NCI-H2081 treated with DMSO at 0.1 percent for 48 hours (cell line): ENCODE results near the gene RLN1.
"Not testable (repeated sequence)": the region's sequence is repeated elsewhere in the genome, so short reads cannot be mapped to it uniquely, and the experiment has no call there.

ENCODE experiments used
- DNase-seq: peaks from one replicate; lab custom pipeline; 2025; lab: John Stamatoyannopoulos, UW

RLN1 gene

DNA sequence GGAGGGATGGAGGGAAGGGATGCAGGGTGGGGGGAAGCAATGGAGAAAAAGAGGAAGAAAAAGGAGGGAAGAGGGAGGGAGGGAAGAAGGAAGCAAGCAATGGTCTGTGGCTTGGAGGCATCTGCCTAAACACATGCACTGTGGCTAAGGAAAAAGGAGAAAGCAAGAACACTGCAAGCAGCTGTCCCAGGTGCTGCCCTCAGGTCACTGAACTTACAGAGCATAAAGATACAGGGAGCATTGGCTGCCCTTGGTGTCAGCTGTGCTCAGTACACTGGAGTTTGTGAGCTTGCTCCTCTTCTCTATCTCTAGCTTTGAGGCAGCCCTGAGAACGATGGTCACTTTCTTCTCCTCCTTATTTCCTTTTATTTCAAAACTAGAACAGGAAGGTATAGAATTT, 18.1 kb downstream of the RLN1 start:
- not testable (repeated sequence) for DNase-seq

DNA sequence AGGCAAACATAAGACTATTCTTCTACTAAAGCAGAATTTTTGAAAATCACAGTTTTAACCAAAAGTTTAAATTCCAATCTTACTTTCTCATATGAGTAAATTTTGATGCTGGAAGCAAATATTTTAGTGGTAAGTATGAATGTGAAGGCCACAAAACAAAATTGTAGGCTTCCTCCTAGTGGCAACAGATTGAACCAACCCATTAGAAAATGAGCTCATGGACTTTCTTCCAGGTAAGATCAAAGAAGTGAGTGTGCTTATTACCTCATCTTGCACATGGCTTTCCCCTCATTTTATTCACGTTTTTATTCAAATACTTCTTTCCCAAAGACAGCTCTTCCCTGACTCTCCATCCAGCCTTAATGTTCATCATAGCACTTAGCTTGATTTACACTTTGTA, 18.6 kb downstream of the RLN1 start:
- no peak for DNase-seq

DNA sequence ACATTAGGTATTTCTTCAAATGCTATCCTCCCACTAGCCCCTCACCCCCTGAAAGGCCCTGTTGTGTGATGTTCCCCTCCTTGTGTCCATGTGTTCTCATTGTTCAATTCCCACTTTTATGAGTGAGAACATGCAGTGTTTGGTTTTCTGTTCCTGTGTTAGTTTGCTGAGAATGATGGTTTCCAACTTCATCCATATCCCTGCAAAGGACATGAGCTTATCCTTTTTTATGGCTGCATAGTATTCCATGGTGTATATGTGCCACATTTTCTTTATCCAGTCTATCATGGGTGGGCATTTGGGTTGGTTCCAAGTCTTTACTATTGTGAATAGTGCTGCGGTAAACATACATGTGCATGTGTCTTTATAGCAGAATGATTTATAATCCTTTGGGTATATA, 23.3 kb downstream of the RLN1 start:
- DNase-seq: not testable (repeated sequence)

DNA sequence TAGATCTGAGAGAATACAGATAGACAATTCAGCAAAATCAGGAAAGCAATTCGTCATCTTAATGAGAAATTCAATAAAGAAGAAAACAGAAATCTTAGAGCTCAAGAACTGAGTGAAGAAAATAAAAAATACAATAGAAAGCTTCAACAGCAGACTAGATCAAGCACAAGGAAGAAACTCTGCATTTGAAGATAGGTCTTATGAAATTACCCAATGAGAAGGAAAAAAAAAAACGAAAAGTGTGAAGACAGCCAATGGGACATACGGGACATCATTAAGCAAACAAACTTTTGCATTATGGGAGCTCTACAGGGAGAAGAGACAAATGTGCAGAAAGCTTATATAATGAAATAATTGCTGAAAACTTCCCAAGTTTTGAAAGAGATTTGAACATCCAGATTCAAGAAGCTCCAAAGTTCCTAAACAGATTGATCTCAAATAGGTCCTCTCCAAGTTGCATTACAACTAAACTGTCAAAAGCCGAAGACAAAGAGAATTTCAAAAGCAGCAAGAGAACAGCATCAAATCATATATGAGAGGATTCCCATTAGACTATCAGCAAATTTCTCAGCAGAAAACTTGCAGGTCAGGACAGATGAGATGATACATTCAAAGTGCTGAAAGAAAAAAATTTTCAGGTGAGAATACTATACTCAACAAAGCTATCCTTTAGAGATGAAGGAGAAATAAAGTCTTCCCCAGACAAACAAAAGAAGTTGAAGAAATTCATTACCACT, 24.3 kb downstream of the RLN1 start:
- DNase-seq: no peak

DNA sequence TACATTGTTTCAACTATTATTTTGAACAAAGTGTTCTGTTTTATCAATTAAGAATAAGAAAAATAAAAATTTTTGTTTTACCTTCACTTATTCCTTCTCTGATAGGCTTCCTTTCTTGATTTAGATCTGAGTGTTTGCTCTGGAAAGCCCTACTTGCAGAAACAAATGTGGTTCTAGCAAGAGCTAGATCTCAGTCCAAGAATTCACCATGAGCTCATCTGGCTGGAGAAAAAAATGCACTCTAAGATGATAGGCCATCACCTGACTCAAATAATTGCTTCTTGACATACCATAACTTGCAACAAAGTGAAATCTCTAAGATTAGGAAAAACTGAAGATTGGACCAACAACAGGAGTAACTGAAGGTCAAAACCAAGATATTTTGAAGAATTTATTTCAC, 28.8 kb downstream of the RLN1 start:
- DNase-seq: no peak

DNA sequence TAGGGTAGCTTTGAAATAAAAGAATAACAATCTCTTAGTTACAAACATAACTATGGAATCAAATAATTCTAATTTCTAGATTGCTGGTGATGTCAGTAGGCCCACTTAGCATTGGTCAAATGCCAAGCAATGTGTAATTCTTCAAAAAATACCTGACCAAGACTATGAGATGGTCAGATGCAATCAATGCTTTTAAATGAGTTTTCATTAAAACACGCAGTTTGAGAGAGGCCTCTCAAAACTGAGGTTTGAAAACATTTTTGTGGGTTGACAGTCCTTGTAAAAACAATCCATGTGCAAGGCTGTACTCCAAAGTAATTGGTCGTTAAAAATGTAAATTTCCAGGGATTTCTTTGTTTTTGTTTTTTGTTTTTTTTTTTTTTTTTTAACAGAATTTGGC, 33.9 kb downstream of the RLN1 start:
- no peak for DNase-seq

DNA sequence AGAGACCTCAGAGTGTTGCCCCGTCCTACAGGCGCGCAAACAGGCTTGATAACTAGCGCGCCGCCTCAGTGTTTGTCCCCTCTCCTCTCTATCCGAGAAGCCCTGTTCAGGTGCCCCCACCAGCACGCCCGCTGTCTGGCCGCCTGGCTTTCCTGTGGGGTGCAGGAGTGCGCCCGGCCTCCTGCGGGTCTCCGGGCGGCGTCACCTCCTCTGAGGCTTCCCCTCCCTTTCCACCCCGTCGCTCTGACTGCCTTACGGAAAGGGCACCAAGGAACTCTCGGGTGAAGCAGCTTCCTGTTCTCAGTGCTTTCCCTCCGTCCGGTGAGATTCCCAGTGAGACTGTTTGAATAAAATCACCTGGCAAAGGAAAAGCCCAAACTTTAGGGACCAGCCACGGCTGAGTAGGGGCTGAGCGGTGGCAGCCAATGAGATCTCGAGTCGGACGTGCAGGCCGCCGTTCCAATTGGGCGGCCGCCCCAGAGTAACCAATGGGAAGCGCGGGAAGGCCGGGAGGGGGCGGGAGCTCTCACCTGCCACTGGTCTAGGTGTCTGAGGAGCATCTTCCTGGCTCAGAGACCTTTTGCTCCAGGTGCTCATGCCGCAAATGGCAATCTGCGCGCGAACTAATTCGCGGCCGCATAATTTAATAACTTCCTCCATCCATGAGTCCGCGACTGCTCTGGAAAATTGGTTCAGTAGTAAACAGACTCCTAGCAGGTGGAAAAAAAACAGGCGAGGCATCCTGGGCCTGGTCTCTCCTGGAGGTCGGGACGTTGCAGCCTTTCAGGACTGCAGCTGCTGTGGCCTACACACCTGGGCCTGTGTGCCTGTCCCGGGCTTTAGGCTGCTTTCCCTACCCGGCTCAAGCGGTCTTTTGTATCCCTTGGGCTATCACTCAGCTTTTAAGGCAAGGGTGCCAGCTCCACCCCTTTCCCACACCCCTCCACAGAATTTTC, 35.6 kb downstream of the RLN1 start, which contains the start of gene RLN2:
TSS of gene RLN2 (minus strand) at position 877 of the 956 bp plus-strand sequence. CDS start at position 741, 136 bp downstream.
- DNase-seq: not testable (repeated sequence)

DNA sequence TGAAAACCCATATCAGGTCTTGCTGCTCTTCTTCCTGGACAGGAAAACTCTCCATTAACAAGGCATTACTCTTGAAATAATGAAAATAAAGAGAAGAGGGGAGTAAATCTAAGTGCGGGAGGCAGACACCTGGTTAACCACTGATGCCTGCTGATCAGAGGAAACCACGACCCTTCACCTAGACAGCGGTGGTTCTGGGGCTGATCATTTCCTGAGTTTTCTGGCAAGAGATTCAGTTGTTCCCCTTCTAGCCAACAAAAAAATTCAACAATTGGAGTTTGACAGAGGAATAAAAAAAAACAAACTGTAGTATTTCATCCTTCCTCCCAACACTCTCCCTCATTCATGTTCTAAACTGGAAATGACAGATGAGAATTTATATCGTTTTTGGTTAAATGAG, 38.1 kb downstream of the RLN1 start:
- DNase-seq: no peak

DNA sequence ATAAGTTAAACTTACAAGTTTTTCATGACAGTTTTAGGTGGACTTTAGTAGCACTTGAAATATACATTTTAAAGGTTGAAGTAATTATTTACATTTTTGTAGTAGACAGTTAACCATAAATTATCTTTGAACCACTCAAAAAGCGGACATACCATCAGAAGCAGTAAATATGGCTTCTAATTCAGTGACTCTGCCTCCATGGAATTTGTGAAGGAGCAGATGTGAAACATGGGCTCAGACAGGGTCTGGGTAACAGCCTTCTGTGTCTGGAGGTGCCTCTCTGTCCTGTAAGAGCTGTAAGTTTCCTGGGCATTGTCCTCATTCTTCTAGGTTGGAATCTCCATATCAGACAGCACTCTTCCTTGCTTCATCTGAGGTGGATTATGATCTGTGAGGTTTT, 47.5 kb downstream of the RLN1 start:
- no peak for DNase-seq

DNA sequence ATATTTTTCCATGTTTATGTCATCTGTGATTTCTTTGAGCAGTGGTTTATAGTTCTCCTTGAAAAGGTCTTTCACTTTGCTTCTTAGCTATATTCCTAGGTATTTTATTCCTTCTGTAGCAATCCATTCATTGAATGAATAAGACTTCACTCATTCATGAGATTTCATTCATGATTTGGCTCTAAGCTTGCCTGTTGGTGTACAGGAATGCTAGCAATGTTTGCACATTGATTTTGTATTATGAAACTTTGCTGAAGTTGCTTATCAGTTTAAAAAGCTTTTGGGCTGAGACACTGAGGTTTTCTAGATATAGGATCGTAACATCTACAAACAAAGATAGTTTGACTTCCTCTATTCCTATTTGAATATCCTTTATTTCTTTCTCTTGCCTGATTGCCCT, 51.1 kb downstream of the RLN1 start:
- DNase-seq: no peak

DNA sequence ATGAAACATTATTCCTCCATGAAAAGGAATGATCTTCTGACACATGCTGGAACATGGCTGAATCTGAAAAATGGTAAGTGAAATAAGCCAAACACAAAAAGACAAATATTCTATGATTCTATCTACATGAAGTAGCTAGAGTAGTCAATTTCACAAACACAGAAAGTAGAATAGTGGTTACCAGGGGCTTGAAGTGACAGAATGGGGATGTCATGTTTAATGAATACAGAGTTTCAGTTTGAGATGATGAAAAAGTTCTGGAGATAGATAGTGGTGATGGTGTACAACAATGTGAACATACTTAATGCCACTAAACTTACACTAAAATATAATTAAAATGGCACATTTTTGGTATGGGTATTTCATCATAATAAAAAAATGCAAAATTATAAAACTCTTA, 53.4 kb downstream of the RLN1 start:
- no peak for DNase-seq
